ENCODE results near the gene PNLIPRP2. TPM values are rescaled to one million over a fixed set of nuclear protein-coding genes. Genes with fewer than 3 reads are reported as not detected.

Gene PNLIPRP2
- total RNA-seq, 2 donors from 2014 or later, result not detected

- DNase-seq, result no peak
- intact Hi-C loops (cut with DNase I), result no loop called here
- ATAC-seq, result no peak
Measured at GRCh38 chr10:116671274-116671926, 50.6 kb downstream of the PNLIPRP2 start.

- intact Hi-C loops (cut with DNase I), result no loop called here
- DNase-seq (no peak), ATAC-seq (no peak)
Measured at GRCh38 chr10:116672891-116673290, 52.1 kb downstream of the PNLIPRP2 start.

GRCh38 chr10:116673866-116674265 lies 53.1 kb downstream of the PNLIPRP2 start:
- intact Hi-C loops (cut with DNase I), result no loop called here
- ATAC-seq (no peak), DNase-seq (no peak)

- no peak for ATAC-seq
- intact Hi-C loops (cut with DNase I), result no loop called here
- DNase-seq, result no peak
Measured at GRCh38 chr10:116674901-116675423, 54.2 kb downstream of the PNLIPRP2 start.

GRCh38 chr10:116676118-116676517 lies 55.4 kb downstream of the PNLIPRP2 start:
- ATAC-seq (no peak), DNase-seq (no peak)
- intact Hi-C loops (cut with DNase I), result no loop called here

GRCh38 chr10:116676633-116677032 lies 55.9 kb downstream of the PNLIPRP2 start:
- ATAC-seq (no peak), DNase-seq (no peak)
- intact Hi-C loops (cut with DNase I), result no loop called here

GRCh38 chr10:116679351-116679750 lies 58.6 kb downstream of the PNLIPRP2 start:
- DNase-seq (no peak), ATAC-seq (no peak)
- intact Hi-C loops (cut with DNase I), result no loop called here

- intact Hi-C loops (cut with DNase I), result loop anchor here (5.0 to 10.0 kb wide), 2 partner anchors 482 to 494 kb away; no protein-coding TSS in a partner anchor
Measured at GRCh38 chr10:116683166-116683565, 62.4 kb downstream of the PNLIPRP2 start.

GRCh38 chr10:116683821-116684220 lies 63.1 kb downstream of the PNLIPRP2 start:
- ATAC-seq (no peak), DNase-seq (no peak)
- intact Hi-C loops (cut with DNase I), result loop anchor here (5.0 to 10.0 kb wide), 2 partner anchors 481 to 493 kb away; no protein-coding TSS in a partner anchor

More at GRCh38 chr10:116683166-116683565, 62.4 kb downstream of the PNLIPRP2 start:
- no peak for ATAC-seq
- no peak for DNase-seq

- ATAC-seq (no peak), DNase-seq (no peak)
- intact Hi-C loops (cut with DNase I), result loop anchor here (5.0 to 10.0 kb wide), 4 partner anchors 58 to 493 kb away; partner anchors contain the start of gene HSPA12A (in 1 of the 2)
Measured at GRCh38 chr10:116684781-116685180, 64.0 kb downstream of the PNLIPRP2 start.

- DNase-seq, result no peak
Measured at GRCh38 chr10:116685807-116686206, 65.1 kb downstream of the PNLIPRP2 start.

GRCh38 chr10:116686632-116687031 lies 65.9 kb downstream of the PNLIPRP2 start:
- intact Hi-C loops (cut with DNase I), result loop anchor here (5.0 to 10.0 kb wide), 3 partner anchors 56 to 478 kb away; partner anchors contain the start of gene HSPA12A (in 1 of the 2)
- ATAC-seq (no peak), DNase-seq (no peak)

More at GRCh38 chr10:116685807-116686206, 65.1 kb downstream of the PNLIPRP2 start:
- intact Hi-C loops (cut with DNase I), result loop anchor here (5.0 to 10.0 kb wide), 3 partner anchors 56 to 479 kb away; partner anchors contain the start of gene HSPA12A (in 1 of the 2)
- ATAC-seq, result no peak

- peak in 1 of 2 donors; percentile 18 for ATAC-seq
- no peak for DNase-seq
- intact Hi-C loops (cut with DNase I), result loop anchor here (5.0 to 10.0 kb wide), 3 partner anchors 55 to 477 kb away; partner anchors contain the start of gene HSPA12A (in 1 of the 2)
Measured at GRCh38 chr10:116687633-116688032, 66.9 kb downstream of the PNLIPRP2 start.

GRCh38 chr10:116688241-116688711 lies 67.5 kb downstream of the PNLIPRP2 start:
- ATAC-seq (peak; percentile 72 to 83), DNase-seq (no peak)
- intact Hi-C loops (cut with DNase I), result loop anchor here (5.0 to 10.0 kb wide), 3 partner anchors 54 to 477 kb away; partner anchors contain the start of gene HSPA12A (in 1 of the 2)

- intact Hi-C loops (cut with DNase I), result loop anchor here (5.0 to 10.0 kb wide), 3 partner anchors 53 to 476 kb away; partner anchors contain the start of gene HSPA12A (in 1 of the 2)
- no peak for DNase-seq
- ATAC-seq, result no peak
Measured at GRCh38 chr10:116688741-116689495, 68.2 kb downstream of the PNLIPRP2 start.

- intact Hi-C loops (cut with DNase I), result loop anchor here (5.0 to 10.0 kb wide), 3 partner anchors 53 to 475 kb away; partner anchors contain the start of gene HSPA12A (in 1 of the 2)
- no peak for ATAC-seq
- DNase-seq, result no peak
Measured at GRCh38 chr10:116689744-116690143, 69.0 kb downstream of the PNLIPRP2 start.

GRCh38 chr10:116690356-116691322 lies 69.9 kb downstream of the PNLIPRP2 start:
- intact Hi-C loops (cut with DNase I), result no loop called here
- peak; percentile 27 to 36 for ATAC-seq
- DNase-seq, result peak; percentile 43

- peak in 1 of 2 donors; percentile 18 for ATAC-seq
- intact Hi-C loops (cut with DNase I), result no loop called here
Measured at GRCh38 chr10:116691635-116692034, 70.9 kb downstream of the PNLIPRP2 start.

More at GRCh38 chr10:116691635-116692034, 70.9 kb downstream of the PNLIPRP2 start:
- no peak for DNase-seq

All from left cardiac atrium (tissue), 4 donors.